ENCODE results near the gene CCL3. TPM values are rescaled to one million over a fixed set of nuclear protein-coding genes. Genes with fewer than 3 reads are reported as not detected.
A peak's percentile ranks its signal among the peaks of the same experiment; 100 is the strongest.
"Not testable (repeated sequence)": the region's sequence is repeated elsewhere in the genome, so short reads cannot be mapped to it uniquely, and the experiment has no call there.

The CCL3 gene
- total and polyA plus RNA-seq, 4 donors = 5.8 to 21.8 (median 11.0) TPM

DNA sequence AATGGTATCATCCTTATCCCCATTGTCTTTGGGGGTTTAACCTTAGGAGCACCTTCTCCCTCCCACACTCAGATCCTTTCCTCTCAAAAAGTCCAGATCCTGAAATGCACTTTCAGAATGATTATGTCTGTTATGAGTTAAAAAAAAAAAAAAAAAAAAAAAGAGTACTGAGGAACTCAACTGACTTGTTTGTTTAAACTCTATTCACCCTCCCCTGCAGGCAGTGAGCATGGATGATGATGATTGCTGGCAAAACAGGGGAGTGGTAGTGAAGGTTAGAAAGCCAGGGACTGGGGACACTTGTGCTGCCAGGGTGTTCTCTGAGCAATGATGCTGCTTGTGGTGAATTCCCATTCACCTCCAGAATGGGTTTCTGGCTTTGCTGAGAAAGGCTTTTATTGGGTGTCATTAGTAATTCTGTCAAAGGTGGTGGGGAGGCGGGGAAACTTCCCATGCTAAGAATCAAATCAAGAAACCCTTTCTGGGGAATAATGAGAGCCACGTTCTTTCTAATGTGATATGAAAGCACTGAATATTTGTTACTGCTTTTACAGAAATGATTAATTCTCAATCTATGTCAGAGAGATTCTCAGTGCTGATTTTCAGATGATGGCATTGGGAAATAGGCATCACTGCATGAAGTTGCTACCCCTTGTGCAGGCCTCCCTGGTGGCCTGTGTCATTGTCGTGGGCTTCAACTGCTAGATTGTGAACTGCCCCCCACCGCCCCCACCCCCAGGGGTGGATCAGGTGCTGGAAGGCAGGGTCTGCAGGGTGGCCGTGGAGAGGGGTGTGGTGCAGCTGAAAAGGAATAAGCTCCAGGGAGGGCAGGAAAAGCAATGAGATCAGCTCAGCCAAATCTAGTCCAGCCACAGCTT is 27.8 kb upstream of the CCL3 start:
- Histone ChIP-seq H3K27me3 (ENCODE audit: control insufficient read depth, insufficient read depth, low read length) (no peaks in the 10 kb centered on the region), H3K4me1 (ENCODE audit: control insufficient read depth, insufficient read depth, low read length) (no peaks in the 10 kb centered on the region), H3K27ac (ENCODE audit: low read depth, low read length) (no peak overlapping the region), H3K36me3 (ENCODE audit: control insufficient read depth, insufficient read depth, low read length) (no peaks in the 10 kb centered on the region), H3K9me3 (ENCODE audit: control insufficient read depth, insufficient read depth, low read length) (no peaks in the 10 kb centered on the region), H3K4me3 (ENCODE audit: low read depth, low read length) (no peak overlapping the region)
- peak in 1 of 6 donors; percentile 50 for DNase-seq (ENCODE audit: low read depth in 4 of 6, low spot score in 6 of 6)
- 13% methylated on average over 1 of the region's 5 CpGs for WGBS (ENCODE audit: insufficient coverage)

DNA sequence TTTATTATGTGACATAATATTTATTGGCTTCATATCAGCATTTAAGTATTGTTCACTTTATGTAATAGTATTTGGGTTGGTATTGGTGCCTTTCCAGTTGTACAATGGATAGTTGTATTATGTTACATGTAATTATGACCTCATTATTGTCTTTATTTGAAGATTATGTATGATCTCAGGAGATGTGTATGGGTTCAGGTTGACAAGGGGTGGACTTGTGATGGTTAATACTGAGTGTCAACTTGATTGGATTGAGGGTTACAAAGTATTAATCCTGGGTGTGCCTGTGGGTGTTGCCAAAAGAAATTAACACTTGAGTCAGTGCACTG is 25.7 kb upstream of the CCL3 start:
- not testable (repeated sequence) for H3K36me3 ChIP-seq (ENCODE audit: control insufficient read depth, insufficient read depth, low read length); H3K4me1 ChIP-seq (ENCODE audit: control insufficient read depth, insufficient read depth, low read length); H3K4me3 ChIP-seq (ENCODE audit: low read depth, low read length); H3K9me3 ChIP-seq (ENCODE audit: control insufficient read depth, insufficient read depth, low read length); H3K27me3 ChIP-seq (ENCODE audit: control insufficient read depth, insufficient read depth, low read length); DNase-seq (ENCODE audit: low read depth in 4 of 6, low spot score in 6 of 6); H3K27ac ChIP-seq (ENCODE audit: low read depth, low read length)

DNA sequence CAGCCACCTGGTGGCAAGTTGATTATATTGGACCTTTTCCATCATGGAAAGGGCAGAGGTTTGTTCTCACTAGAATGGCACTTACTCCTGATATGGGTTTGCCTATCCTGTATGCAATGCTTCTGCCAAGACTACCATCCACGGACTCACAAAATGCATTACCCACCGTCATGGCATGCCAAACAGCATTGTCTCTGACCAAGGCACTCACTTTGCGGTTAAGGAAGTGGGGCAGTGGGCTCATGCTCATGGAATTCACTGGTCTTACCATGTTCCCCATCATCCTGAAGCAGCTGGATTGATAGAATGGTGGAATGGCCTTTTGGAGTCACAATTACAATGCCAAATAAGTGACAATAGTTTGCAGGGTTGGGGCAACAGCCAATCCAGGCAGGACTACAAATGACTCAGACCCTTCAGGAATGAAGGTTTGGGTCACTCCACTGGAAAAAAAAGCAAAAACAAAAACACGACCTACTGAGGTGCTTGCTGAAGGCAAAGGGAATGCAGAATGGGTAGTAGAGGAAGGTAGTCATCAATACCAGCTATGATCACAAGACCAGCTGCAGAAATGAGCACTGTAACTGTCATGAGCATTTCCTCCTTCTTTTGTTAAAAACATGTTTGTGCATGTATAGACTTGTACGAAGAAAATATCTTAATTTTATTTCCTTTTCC is 25.2 kb upstream of the CCL3 start:
- H3K4me3 ChIP-seq (ENCODE audit: low read depth, low read length); DNase-seq (ENCODE audit: low read depth in 4 of 6, low spot score in 6 of 6); H3K27ac ChIP-seq (ENCODE audit: low read depth, low read length); H3K36me3 ChIP-seq (ENCODE audit: control insufficient read depth, insufficient read depth, low read length); H3K27me3 ChIP-seq (ENCODE audit: control insufficient read depth, insufficient read depth, low read length); H3K9me3 ChIP-seq (ENCODE audit: control insufficient read depth, insufficient read depth, low read length); H3K4me1 ChIP-seq (ENCODE audit: control insufficient read depth, insufficient read depth, low read length): not testable (repeated sequence)
- WGBS (ENCODE audit: insufficient coverage) = 100% methylated on average over 1 of the region's 5 CpGs

DNA sequence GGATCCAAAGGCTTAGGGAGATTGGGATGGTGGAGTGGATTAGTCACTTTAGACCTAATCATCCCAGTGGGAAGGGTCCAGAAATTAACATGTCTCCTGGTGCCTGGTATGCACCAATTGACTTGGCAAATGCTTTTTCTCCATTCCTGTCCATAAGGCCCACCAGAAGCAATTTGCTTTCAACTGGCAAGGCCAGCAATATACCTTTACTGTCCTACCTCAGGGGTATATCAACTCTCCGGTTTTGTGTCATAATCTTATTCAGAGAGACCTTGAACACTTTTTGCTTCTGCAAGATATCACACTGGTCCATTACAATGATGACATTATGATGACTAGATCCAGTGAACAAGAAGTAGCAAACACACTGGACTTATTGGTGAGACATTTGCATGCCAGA is 23.2 kb upstream of the CCL3 start:
- WGBS (ENCODE audit: insufficient coverage) = 80% methylated on average over 1 of the region's 1 CpG
- DNase-seq (ENCODE audit: low read depth in 4 of 6, low spot score in 6 of 6); H3K9me3 ChIP-seq (ENCODE audit: control insufficient read depth, insufficient read depth, low read length): not testable (repeated sequence)

DNA sequence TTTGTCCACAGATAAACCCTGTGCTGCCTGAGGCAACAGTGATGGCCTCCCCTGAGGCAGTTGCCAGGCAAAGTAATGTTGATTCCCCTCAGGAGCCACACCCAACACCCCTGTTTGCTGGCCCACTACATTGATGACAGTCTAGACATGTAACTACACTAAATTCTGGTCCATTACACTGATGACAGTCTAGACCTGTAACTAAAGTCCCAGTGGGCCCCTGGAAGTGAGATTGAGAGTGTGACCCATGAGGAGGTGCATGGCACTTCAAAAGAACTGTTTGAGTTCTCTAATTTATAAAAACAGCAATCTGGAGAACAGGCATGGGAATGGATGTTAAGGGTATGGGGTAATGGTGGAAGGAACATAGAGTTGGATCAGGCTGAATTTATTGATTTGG is 22.6 kb upstream of the CCL3 start:
- Histone ChIP-seq H3K27me3 (ENCODE audit: control insufficient read depth, insufficient read depth, low read length) (no peaks in the 10 kb centered on the region), H3K4me1 (ENCODE audit: control insufficient read depth, insufficient read depth, low read length) (no peaks in the 10 kb centered on the region)
- DNase-seq (ENCODE audit: low read depth in 4 of 6, low spot score in 6 of 6) = no peak

More for the DNA sequence above, 23.2 kb upstream of the CCL3 start:
- H3K4me1 ChIP-seq (ENCODE audit: control insufficient read depth, insufficient read depth, low read length); H3K27me3 ChIP-seq (ENCODE audit: control insufficient read depth, insufficient read depth, low read length); H3K36me3 ChIP-seq (ENCODE audit: control insufficient read depth, insufficient read depth, low read length); H3K27ac ChIP-seq (ENCODE audit: low read depth, low read length); H3K4me3 ChIP-seq (ENCODE audit: low read depth, low read length): not testable (repeated sequence)

DNA sequence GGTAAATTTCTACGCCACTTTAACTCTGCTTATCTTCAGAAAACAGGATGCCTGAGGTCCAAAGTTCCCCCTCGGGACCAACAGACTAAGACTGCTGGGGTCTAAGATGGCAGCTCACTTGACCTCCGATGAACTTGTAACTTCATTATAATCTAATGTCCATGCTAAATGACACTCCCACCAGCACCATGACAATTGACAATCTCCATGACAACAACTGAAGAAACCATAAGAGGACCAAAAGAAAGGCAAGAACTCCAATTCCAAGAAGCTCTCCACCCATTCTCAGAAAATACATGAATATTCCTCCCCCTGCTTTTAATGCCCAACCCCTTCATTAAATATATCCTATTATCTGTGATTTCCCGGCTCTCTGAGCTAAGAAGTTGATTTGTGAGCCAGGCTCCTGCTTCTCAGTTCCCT is 21.1 kb upstream of the CCL3 start:
- DNase-seq (ENCODE audit: low read depth in 4 of 6, low spot score in 6 of 6) = no peak
- Histone ChIP-seq H3K27me3 (ENCODE audit: control insufficient read depth, insufficient read depth, low read length) (no peaks in the 10 kb centered on the region), H3K4me1 (ENCODE audit: control insufficient read depth, insufficient read depth, low read length) (no peaks in the 10 kb centered on the region), H3K36me3 (ENCODE audit: control insufficient read depth, insufficient read depth, low read length) (no peaks in the 10 kb centered on the region), H3K4me3 (ENCODE audit: low read depth, low read length) (no peak overlapping the region), H3K27ac (ENCODE audit: low read depth, low read length) (no peak overlapping the region), H3K9me3 (ENCODE audit: control insufficient read depth, insufficient read depth, low read length) (no peaks in the 10 kb centered on the region)
- 85% methylated on average over 2 of the region's 4 CpGs for WGBS (ENCODE audit: insufficient coverage)

More for the DNA sequence above, 22.6 kb upstream of the CCL3 start:
- H3K9me3 ChIP-seq (ENCODE audit: control insufficient read depth, insufficient read depth, low read length) = no peaks in the 10 kb centered on the region
- H3K36me3 ChIP-seq (ENCODE audit: control insufficient read depth, insufficient read depth, low read length) = no peaks in the 10 kb centered on the region
- no peak overlapping the region for H3K4me3 ChIP-seq (ENCODE audit: low read depth, low read length)
- H3K27ac ChIP-seq (ENCODE audit: low read depth, low read length) = no peak overlapping the region

DNA sequence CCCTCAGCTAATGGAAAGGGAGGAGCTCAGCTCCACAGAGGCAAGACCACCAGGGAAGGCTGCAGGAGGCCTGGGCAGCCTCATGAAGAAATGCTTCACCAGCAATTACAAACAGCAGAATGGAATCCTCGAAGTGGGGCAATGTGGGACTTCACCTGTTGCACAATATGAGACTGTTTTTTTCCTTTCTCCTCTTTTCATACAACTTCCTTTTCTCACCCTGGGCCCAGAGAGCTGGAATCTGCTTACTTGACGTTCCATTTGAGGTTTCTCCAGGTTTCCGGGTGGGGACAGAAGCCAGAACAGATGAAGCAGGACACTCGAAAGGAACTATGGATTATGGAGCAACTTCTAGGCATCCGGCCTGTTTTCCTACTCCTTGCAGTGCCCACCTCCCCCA is 18.3 kb upstream of the CCL3 start:
- not testable (repeated sequence) for H3K36me3 ChIP-seq (ENCODE audit: control insufficient read depth, insufficient read depth, low read length); H3K27me3 ChIP-seq (ENCODE audit: control insufficient read depth, insufficient read depth, low read length); H3K27ac ChIP-seq (ENCODE audit: low read depth, low read length); H3K4me3 ChIP-seq (ENCODE audit: low read depth, low read length); H3K9me3 ChIP-seq (ENCODE audit: control insufficient read depth, insufficient read depth, low read length); H3K4me1 ChIP-seq (ENCODE audit: control insufficient read depth, insufficient read depth, low read length); DNase-seq (ENCODE audit: low read depth in 4 of 6, low spot score in 6 of 6)
- WGBS (ENCODE audit: insufficient coverage) = 85% methylated on average over 2 of the region's 5 CpGs

DNA sequence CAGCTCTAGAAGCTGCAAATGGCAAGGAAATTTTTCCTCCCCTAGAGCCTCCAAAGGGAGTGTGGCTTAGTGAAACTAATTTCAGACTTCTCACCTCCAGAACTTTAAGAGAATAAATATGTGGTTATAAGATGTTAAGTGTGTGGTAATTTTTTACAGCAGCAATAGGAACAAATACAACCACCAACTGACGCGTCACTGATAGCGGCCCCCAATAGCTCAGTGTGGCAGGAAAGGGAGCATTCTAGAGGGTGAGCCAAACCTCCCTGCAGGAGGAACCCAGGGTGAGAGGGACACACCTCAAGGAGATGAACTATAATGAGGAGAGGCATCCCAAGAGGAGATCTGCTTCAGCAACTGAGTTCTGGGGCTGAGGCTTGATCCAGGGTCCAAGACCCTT is 17.7 kb upstream of the CCL3 start:
- Histone ChIP-seq H3K4me1 (ENCODE audit: control insufficient read depth, insufficient read depth, low read length) (no peaks in the 10 kb centered on the region), H3K27me3 (ENCODE audit: control insufficient read depth, insufficient read depth, low read length) (no peaks in the 10 kb centered on the region), H3K9me3 (ENCODE audit: control insufficient read depth, insufficient read depth, low read length) (no peaks in the 10 kb centered on the region), H3K27ac (ENCODE audit: low read depth, low read length) (no peak overlapping the region), H3K36me3 (ENCODE audit: control insufficient read depth, insufficient read depth, low read length) (no peaks in the 10 kb centered on the region), H3K4me3 (ENCODE audit: low read depth, low read length) (no peak overlapping the region)
- no CpG with 5 or more reads among the region's 3 CpGs for WGBS (ENCODE audit: insufficient coverage)
- no peak for DNase-seq (ENCODE audit: low read depth in 4 of 6, low spot score in 6 of 6)

DNA sequence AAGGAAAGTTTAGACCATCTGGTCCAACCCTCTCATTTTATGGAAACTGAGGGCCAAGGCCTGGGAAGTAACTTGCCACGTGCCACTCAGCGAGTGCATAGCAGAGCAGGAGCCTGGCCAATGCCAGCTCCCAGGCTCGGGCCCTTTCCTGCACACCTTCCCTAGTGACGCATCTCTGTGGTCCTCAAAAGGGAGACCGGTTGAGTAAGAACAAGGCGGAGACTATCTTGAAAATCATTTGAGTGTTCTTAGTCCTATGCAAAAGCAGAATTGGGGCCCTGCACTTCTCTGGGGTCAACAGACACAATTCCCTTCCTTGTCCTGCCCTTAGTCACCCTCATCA is 16.5 kb upstream of the CCL3 start:
- WGBS (ENCODE audit: insufficient coverage) = 97% methylated on average over 6 of the region's 6 CpGs

DNA sequence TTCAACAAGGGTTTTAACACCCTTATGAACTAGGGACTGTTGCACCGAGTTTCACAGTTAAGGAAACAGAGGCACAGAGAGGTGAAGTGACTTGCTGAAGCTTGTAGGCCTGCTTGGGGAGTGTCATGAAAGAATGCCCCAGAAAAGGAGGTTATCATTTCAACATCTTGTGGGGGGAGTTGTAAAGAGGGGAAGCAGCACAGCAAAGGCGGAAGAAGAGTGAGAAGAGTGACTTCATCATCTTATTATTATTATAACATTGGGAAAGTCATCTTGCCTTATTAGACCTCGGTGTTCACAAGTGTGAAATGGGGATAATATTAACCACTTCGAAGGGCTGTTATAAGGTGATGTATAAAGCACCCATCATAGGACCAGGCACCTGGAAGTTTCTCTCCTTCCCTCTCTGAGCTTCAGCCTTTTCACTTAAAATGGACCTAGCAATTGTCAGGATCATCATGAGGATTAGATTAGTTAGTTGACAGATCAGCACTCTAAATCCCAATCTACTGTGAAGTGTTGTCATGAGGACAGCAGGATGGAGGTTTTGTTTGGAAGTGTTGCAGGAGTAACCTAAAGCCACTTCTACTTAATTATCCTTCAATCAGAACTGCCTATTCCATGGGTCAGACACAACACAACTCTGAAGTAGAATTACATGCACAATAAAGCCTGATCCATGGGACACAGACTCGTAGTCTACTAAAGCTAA is 16.0 kb upstream of the CCL3 start:
- H3K4me1 ChIP-seq (ENCODE audit: control insufficient read depth, insufficient read depth, low read length) = no peaks in the 10 kb centered on the region
- no peak overlapping the region for H3K27ac ChIP-seq (ENCODE audit: low read depth, low read length)
- no peak for DNase-seq (ENCODE audit: low read depth in 4 of 6, low spot score in 6 of 6)
- no peaks in the 10 kb centered on the region for H3K27me3 ChIP-seq (ENCODE audit: control insufficient read depth, insufficient read depth, low read length)
- H3K9me3 ChIP-seq (ENCODE audit: control insufficient read depth, insufficient read depth, low read length) = no peaks in the 10 kb centered on the region
- H3K4me3 ChIP-seq (ENCODE audit: low read depth, low read length) = no peak overlapping the region
- no peaks in the 10 kb centered on the region for H3K36me3 ChIP-seq (ENCODE audit: control insufficient read depth, insufficient read depth, low read length)
- WGBS (ENCODE audit: insufficient coverage) = 94% methylated on average over 2 of the region's 5 CpGs

More for the DNA sequence above, 16.5 kb upstream of the CCL3 start:
- Histone ChIP-seq H3K9me3 (ENCODE audit: control insufficient read depth, insufficient read depth, low read length) (no peaks in the 10 kb centered on the region), H3K27ac (ENCODE audit: low read depth, low read length) (no peak overlapping the region), H3K27me3 (ENCODE audit: control insufficient read depth, insufficient read depth, low read length) (no peaks in the 10 kb centered on the region), H3K4me1 (ENCODE audit: control insufficient read depth, insufficient read depth, low read length) (no peaks in the 10 kb centered on the region), H3K4me3 (ENCODE audit: low read depth, low read length) (no peak overlapping the region), H3K36me3 (ENCODE audit: control insufficient read depth, insufficient read depth, low read length) (no peaks in the 10 kb centered on the region)
- DNase-seq (ENCODE audit: low read depth in 4 of 6, low spot score in 6 of 6) = no peak
